ENCODE data around the gene ENTHD1. TPM values are rescaled to one million over a fixed set of nuclear protein-coding genes. Genes with fewer than 3 reads are reported as not detected.

Gene ENTHD1
- total and polyA plus RNA-seq, 8 donors: 0.16 TPM; not detected in 7

- no peak for ATAC-seq
- Histone ChIP-seq H3K4me1 (peaks cover 0 to 43% of the 10 kb centered on the region in 2 donors), H3K27ac (no peak overlapping the region), H3K9me3 (no peaks in the 10 kb centered on the region), H3K4me3 (no peak overlapping the region), H3K27me3 (peaks cover 22 to 96% of the 10 kb centered on the region in 2 donors), H3K36me3 (no peaks in the 10 kb centered on the region)
- no peak for DNase-seq
- no peak for TF ChIP-seq CTCF (IDR thresholded peaks at IDR 0.05)
- intact Hi-C loops (cut with DNase I): no loop called here
These were observed 32.5 kb upstream of the ENTHD1 start for GRCh38 chr22:39925909-39926679.

- no peak for ATAC-seq
- intact Hi-C loops (cut with DNase I): no loop called here
- no peaks in the 10 kb centered on the region for H3K9me3 ChIP-seq
- no peak for DNase-seq
- no peak overlapping the region for H3K27ac ChIP-seq
- peaks cover 22 to 94% of the 10 kb centered on the region in 2 donors for H3K27me3 ChIP-seq
- no peaks in the 10 kb centered on the region for H3K36me3 ChIP-seq
- H3K4me3 ChIP-seq: no peak overlapping the region
- peaks cover 0 to 36% of the 10 kb centered on the region in 2 donors for H3K4me1 ChIP-seq
- no peak for TF ChIP-seq CTCF (IDR thresholded peaks at IDR 0.05)
These were observed 31.7 kb upstream of the ENTHD1 start for GRCh38 chr22:39925273-39925672.

- no peaks in the 10 kb centered on the region for H3K36me3 ChIP-seq
- no peak overlapping the region for H3K4me3 ChIP-seq
- intact Hi-C loops (cut with DNase I): no loop called here
- no peak for ATAC-seq
- H3K27me3 ChIP-seq: peaks cover 27 to 94% of the 10 kb centered on the region in 2 donors
- no peak for DNase-seq
- H3K4me1 ChIP-seq: peaks cover 0 to 29% of the 10 kb centered on the region in 2 donors
- no peak for TF ChIP-seq CTCF (IDR thresholded peaks at IDR 0.05)
- H3K9me3 ChIP-seq: no peaks in the 10 kb centered on the region
- no peak overlapping the region for H3K27ac ChIP-seq
These were observed 30.7 kb upstream of the ENTHD1 start for GRCh38 chr22:39924286-39924685.

GRCh38 chr22:39923696-39924095, 30.1 kb upstream of the ENTHD1 start:
- ATAC-seq: no peak
- Histone ChIP-seq H3K27ac (no peak overlapping the region), H3K36me3 (no peaks in the 10 kb centered on the region), H3K4me3 (no peak overlapping the region), H3K4me1 (peaks cover 0 to 24% of the 10 kb centered on the region in 2 donors), H3K27me3 (peaks cover 29 to 94% of the 10 kb centered on the region in 2 donors), H3K9me3 (no peaks in the 10 kb centered on the region)
- no peak for DNase-seq
- intact Hi-C loops (cut with DNase I): no loop called here
- no peak for TF ChIP-seq CTCF (IDR thresholded peaks at IDR 0.05)

- Histone ChIP-seq H3K27ac (no peak overlapping the region), H3K4me1 (peaks cover 5 to 16% of the 10 kb centered on the region in 2 donors), H3K4me3 (no peak overlapping the region), H3K27me3 (peaks cover 18 to 79% of the 10 kb centered on the region in 2 donors), H3K36me3 (no peaks in the 10 kb centered on the region), H3K9me3 (no peaks in the 10 kb centered on the region)
- no peak for TF ChIP-seq CTCF (IDR thresholded peaks at IDR 0.05)
- ATAC-seq: no peak
- intact Hi-C loops (cut with DNase I): no loop called here
- DNase-seq: no peak
These were observed 26.7 kb upstream of the ENTHD1 start for GRCh38 chr22:39920134-39920743.
